Muscle layer of colon (tissue), 2 donors: Measurements from ENCODE around the gene EPB41.

ENCODE experiments used
- H3K27ac ChIP-seq: one replicate; pipeline ENCODE4 v1.7.0; 2013; ENCODE audit warnings: low read depth, mild to moderate bottlenecking, low read length, moderate library complexity
- H3K27me3 ChIP-seq, 2 donors: one replicate each; pipeline ENCODE4 v1.7.0; 2013; ENCODE audit warnings: low read length in 2 of 2, mild to moderate bottlenecking in 2 of 2; ENCODE audit not compliant: insufficient read depth in 2 of 2, control insufficient read depth in 1 of 2
- H3K36me3 ChIP-seq: one replicate; pipeline ENCODE4 v1.7.0; 2013; ENCODE audit warnings: mild to moderate bottlenecking, low read length; ENCODE audit not compliant: insufficient read depth
- H3K4me1 ChIP-seq: one replicate; pipeline ENCODE4 v1.7.0; 2013; ENCODE audit warnings: mild to moderate bottlenecking, low read length; ENCODE audit not compliant: insufficient read depth
- H3K4me3 ChIP-seq, 2 donors: one replicate each; pipeline ENCODE4 v1.7.0; 2013; ENCODE audit warnings: low read length in 2 of 2, low read depth in 1 of 2, mild to moderate bottlenecking in 1 of 2, moderate library complexity in 1 of 2
- H3K9ac ChIP-seq: one replicate; pipeline ENCODE4 v1.7.0; 2013; ENCODE audit warnings: low read length
- H3K9me3 ChIP-seq: one replicate; pipeline ENCODE4 v1.7.0; 2013; ENCODE audit warnings: mild to moderate bottlenecking, low read length
- donor health status: abdominal sarcoma.
- donor health status: Adenocarcinoma of cecum.

Gene EPB41

GRCh38 chr1:29120947-29121485 lies 206.6 kb downstream of the EPB41 start:
- no peaks in the 10 kb centered on the region for H3K9me3 ChIP-seq
- H3K4me3 ChIP-seq = peak overlapping the region; percentile 44 to 58
- no peak overlapping the region for H3K9ac ChIP-seq
- peak overlapping the region; percentile 68 for H3K27ac ChIP-seq
- H3K4me1 ChIP-seq = peaks cover 34% of the 10 kb centered on the region
- no peaks in the 10 kb centered on the region for H3K36me3 ChIP-seq
- peaks cover 0 to 4% of the 10 kb centered on the region in 2 donors for H3K27me3 ChIP-seq

GRCh38 chr1:29121516-29121935 lies 207.2 kb downstream of the EPB41 start:
- Histone ChIP-seq H3K36me3 (no peaks in the 10 kb centered on the region), H3K4me3 (peak overlapping the region; percentile 69 to 96), H3K9ac (peak overlapping the region; percentile 79), H3K27me3 (peaks cover 0 to 4% of the 10 kb centered on the region in 2 donors), H3K9me3 (no peaks in the 10 kb centered on the region), H3K27ac (peak overlapping the region; percentile 98), H3K4me1 (peaks cover 34% of the 10 kb centered on the region)

GRCh38 chr1:29121936-29122681 lies 207.7 kb downstream of the EPB41 start:
- Histone ChIP-seq H3K9me3 (no peaks in the 10 kb centered on the region), H3K27ac (peak overlapping the region; percentile 98), H3K27me3 (peaks cover 0 to 4% of the 10 kb centered on the region in 2 donors), H3K9ac (peak overlapping the region; percentile 79), H3K36me3 (no peaks in the 10 kb centered on the region), H3K4me3 (peak overlapping the region; percentile 69 to 96), H3K4me1 (peaks cover 34% of the 10 kb centered on the region)

GRCh38 chr1:29122682-29123052 lies 208.3 kb downstream of the EPB41 start:
- Histone ChIP-seq H3K4me1 (peaks cover 34% of the 10 kb centered on the region), H3K27me3 (peaks cover 0 to 4% of the 10 kb centered on the region in 2 donors), H3K36me3 (no peaks in the 10 kb centered on the region), H3K27ac (peak overlapping the region; percentile 98), H3K9me3 (no peaks in the 10 kb centered on the region), H3K9ac (peak overlapping the region; percentile 79), H3K4me3 (peak overlapping the region; percentile 69 to 96)

- Histone ChIP-seq H3K9ac (peak overlapping the region; percentile 79), H3K4me1 (peaks cover 34% of the 10 kb centered on the region), H3K9me3 (no peaks in the 10 kb centered on the region), H3K4me3 (peak overlapping the region; percentile 69 to 96), H3K36me3 (no peaks in the 10 kb centered on the region), H3K27ac (peak overlapping the region; percentile 98), H3K27me3 (peaks cover 0 to 4% of the 10 kb centered on the region in 2 donors)
Measured at GRCh38 chr1:29123053-29123886, 208.9 kb downstream of the EPB41 start.

GRCh38 chr1:29123887-29124365 lies 209.6 kb downstream of the EPB41 start, which contains the start of gene TMEM200B:
TMEM200B (minus strand) TSS chr1:29123903; CDS start chr1:29121828, 2,075 bp downstream.
- Histone ChIP-seq H3K27me3 (peaks cover 0 to 4% of the 10 kb centered on the region in 2 donors), H3K4me3 (peak within 1 kb of the TSS; percentile 69 to 96), H3K9ac (peak within 1 kb of the TSS; percentile 94), H3K9me3 (no peaks in the 10 kb centered on the region), H3K27ac (peak within 1 kb of the TSS; percentile 98), H3K36me3 (no peaks in the 10 kb centered on the region), H3K4me1 (peaks cover 29% of the 10 kb centered on the region)

- Histone ChIP-seq H3K27me3 (peaks cover 0 to 4% of the 10 kb centered on the region in 2 donors), H3K9me3 (no peaks in the 10 kb centered on the region), H3K27ac (peak overlapping the region; percentile 98), H3K4me1 (peaks cover 23% of the 10 kb centered on the region), H3K36me3 (no peaks in the 10 kb centered on the region), H3K9ac (peak overlapping the region; percentile 94), H3K4me3 (peak overlapping the region; percentile 69 to 96)
Measured at GRCh38 chr1:29124366-29125236, 210.2 kb downstream of the EPB41 start.

- H3K27ac ChIP-seq = peak overlapping the region; percentile 98
- no peaks in the 10 kb centered on the region for H3K36me3 ChIP-seq
- peak overlapping the region; percentile 90 for H3K9ac ChIP-seq
- peak overlapping the region; percentile 69 to 96 for H3K4me3 ChIP-seq
- peaks cover 17% of the 10 kb centered on the region for H3K4me1 ChIP-seq
- H3K9me3 ChIP-seq = no peaks in the 10 kb centered on the region
- peaks cover 0 to 4% of the 10 kb centered on the region in 2 donors for H3K27me3 ChIP-seq
Measured at GRCh38 chr1:29125237-29125641, 210.9 kb downstream of the EPB41 start.

- peak overlapping the region; percentile 90 for H3K9ac ChIP-seq
- peaks cover 11% of the 10 kb centered on the region for H3K4me1 ChIP-seq
- no peaks in the 10 kb centered on the region for H3K9me3 ChIP-seq
- H3K27ac ChIP-seq = peak overlapping the region; percentile 98
- peak overlapping the region in 1 of 2 donors; percentile 69 for H3K4me3 ChIP-seq
- peaks cover 0 to 4% of the 10 kb centered on the region in 2 donors for H3K27me3 ChIP-seq
- no peaks in the 10 kb centered on the region for H3K36me3 ChIP-seq
Measured at GRCh38 chr1:29125788-29126187, 211.4 kb downstream of the EPB41 start.

- Histone ChIP-seq H3K4me1 (peaks cover 8% of the 10 kb centered on the region), H3K9me3 (no peaks in the 10 kb centered on the region), H3K27me3 (peaks cover 0 to 4% of the 10 kb centered on the region in 2 donors), H3K27ac (no peak overlapping the region), H3K9ac (no peak overlapping the region), H3K36me3 (no peaks in the 10 kb centered on the region), H3K4me3 (no peak overlapping the region)
Measured at GRCh38 chr1:29126198-29126597, 211.8 kb downstream of the EPB41 start.
